ENCODE data around the gene ATE1.

GRCh38 chr10:121841862-121842261 lies 86.0 kb downstream of the ATE1 start:
- TF ChIP-seq YY1 (IDR thresholded peaks at IDR 0.05; ENCODE audit: low read depth) (no peak), USF1 (IDR thresholded peaks at IDR 0.05) (no peak), EP300 (IDR thresholded peaks at IDR 0.05; ENCODE audit: borderline replicate concordance) (no peak), NFIC (IDR thresholded peaks at IDR 0.05) (no peak), CEBPB (IDR thresholded peaks at IDR 0.05) (no peak), EGR1 (IDR thresholded peaks at IDR 0.05) (no peak), TAF1 (IDR thresholded peaks at IDR 0.05; ENCODE audit: low read depth) (no peak), TCF12 (IDR thresholded peaks at IDR 0.05; ENCODE audit: low read depth) (no peak), RAD21 (IDR thresholded peaks at IDR 0.05; ENCODE audit: low read depth) (no peak)
- TF ChIP-seq, protein P1, sequence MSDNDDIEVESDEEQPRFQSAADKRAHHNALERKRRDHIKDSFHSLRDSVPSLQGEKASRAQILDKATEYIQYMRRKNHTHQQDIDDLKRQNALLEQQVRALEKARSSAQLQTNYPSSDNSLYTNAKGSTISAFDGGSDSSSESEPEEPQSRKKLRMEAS (IDR thresholded peaks at IDR 0.05), result no peak

Measured in Ishikawa (cell line).